Tibial nerve (tissue), 4 donors: Measurements from ENCODE around the gene APOO. TPM values are rescaled to one million over a fixed set of nuclear protein-coding genes. Genes with fewer than 3 reads are reported as not detected.

Experiments used
- DNase-seq, 2 donors: peaks; one replicate each; pipeline ENCODE4 v3.0.0-alpha.2; 2019; ENCODE audit warnings: low spot score in 2 of 2
- H3K27ac ChIP-seq, 4 donors: fragments of 200-600 bp; sonication (generic) in 3 of 4; one replicate each; pipeline ENCODE4 v1.5.1; 2017 to 2019; ENCODE audit warnings: mild to moderate bottlenecking in 1 of 4
- H3K27me3 ChIP-seq, 2 donors: fragments of 200-600 bp; sonication (generic) in 1 of 2; one replicate each; pipeline versions ENCODE4 v1.5.1 to v1.6.0; 2017 to 2019
- H3K36me3 ChIP-seq, 3 donors: fragments of 200-600 bp; sonication (generic); one replicate each; pipeline ENCODE4 v1.5.1; 2018 to 2019
- H3K4me1 ChIP-seq, 4 donors: fragments of 200-600 bp; sonication (generic) in 3 of 4; one replicate each; pipeline ENCODE4 v1.5.1; 2017 to 2019
- H3K4me3 ChIP-seq, 4 donors: fragments of 200-600 bp; sonication (generic) in 3 of 4; one replicate each; pipeline ENCODE4 v1.5.1; 2017 to 2019; ENCODE audit warnings: mild to moderate bottlenecking in 1 of 4, moderate library complexity in 1 of 4
- H3K9me3 ChIP-seq, 4 donors: fragments of 200-600 bp; sonication (generic) in 3 of 4; one replicate each; pipeline ENCODE4 v1.5.1; 2017 to 2019
- EP300 ChIP-seq, 2 donors: sonication (generic); formaldehyde crosslinking; IDR thresholded peaks; one replicate each; pipeline ENCODE4 v1.6.1; 2017; ENCODE audit warnings: antibody characterized with exemption in 2 of 2, mild to moderate bottlenecking in 1 of 2
- POLR2A ChIP-seq, 2 donors: fragments of 450-650 bp; IDR thresholded peaks; one replicate each; pipeline ENCODE4 v1.6.1; 2017; ENCODE audit warnings: antibody characterized with exemption in 2 of 2, mild to moderate bottlenecking in 2 of 2, moderate library complexity in 2 of 2
- WGBS, 2 donors: methylation state at CpG; one replicate each; pipeline ENCODE4 v1.1.5; 2018; 5-methylcytosine and 5-hydroxymethylcytosine counted together
- total RNA-seq, 4 donors: library from RNA; depleted of rRNA; stranded (reverse); fragments of >200 nt; gene quantifications; one replicate each; pipeline ENCODE4 v1.1.0, GENCODE V29; 2016
- TF ChIP-seq, protein P1 (sequence below), 5 experiments: fragments of 200-600 bp in 3 of 5; fragments of 450-650 bp in 2 of 5; sonication (generic) in 3 of 5; IDR thresholded peaks; one replicate each; pipeline ENCODE4 v1.5.1; 2016 to 2019; ENCODE audit warnings: antibody characterized with exemption in 5 of 5, mild to moderate bottlenecking in 3 of 5, moderate library complexity in 2 of 5

The APOO gene
- total RNA-seq, 4 donors from 2014 or later: 3.9 to 115 (median 9.0) TPM

GRCh38 chrX:23822841-23823240 lies 84.9 kb downstream of the APOO start:
- H3K36me3 ChIP-seq: no peaks in the 10 kb centered on the region
- DNase-seq: no peak
- H3K4me3 ChIP-seq: no peak overlapping the region
- peak overlapping the region in 3 of 4 donors; percentile 17 to 85 (median 45) for H3K27ac ChIP-seq
- H3K9me3 ChIP-seq: no peaks in the 10 kb centered on the region
- 47 to 60% methylated on average over 6 of the region's 6 CpGs for WGBS, 2 donors
- TF ChIP-seq POLR2A (IDR thresholded peaks at IDR 0.05) (no peak), EP300 (IDR thresholded peaks at IDR 0.05) (no peak)
- TF ChIP-seq, protein P1, sequence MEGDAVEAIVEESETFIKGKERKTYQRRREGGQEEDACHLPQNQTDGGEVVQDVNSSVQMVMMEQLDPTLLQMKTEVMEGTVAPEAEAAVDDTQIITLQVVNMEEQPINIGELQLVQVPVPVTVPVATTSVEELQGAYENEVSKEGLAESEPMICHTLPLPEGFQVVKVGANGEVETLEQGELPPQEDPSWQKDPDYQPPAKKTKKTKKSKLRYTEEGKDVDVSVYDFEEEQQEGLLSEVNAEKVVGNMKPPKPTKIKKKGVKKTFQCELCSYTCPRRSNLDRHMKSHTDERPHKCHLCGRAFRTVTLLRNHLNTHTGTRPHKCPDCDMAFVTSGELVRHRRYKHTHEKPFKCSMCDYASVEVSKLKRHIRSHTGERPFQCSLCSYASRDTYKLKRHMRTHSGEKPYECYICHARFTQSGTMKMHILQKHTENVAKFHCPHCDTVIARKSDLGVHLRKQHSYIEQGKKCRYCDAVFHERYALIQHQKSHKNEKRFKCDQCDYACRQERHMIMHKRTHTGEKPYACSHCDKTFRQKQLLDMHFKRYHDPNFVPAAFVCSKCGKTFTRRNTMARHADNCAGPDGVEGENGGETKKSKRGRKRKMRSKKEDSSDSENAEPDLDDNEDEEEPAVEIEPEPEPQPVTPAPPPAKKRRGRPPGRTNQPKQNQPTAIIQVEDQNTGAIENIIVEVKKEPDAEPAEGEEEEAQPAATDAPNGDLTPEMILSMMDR (IDR thresholded peaks at IDR 0.05): no peak
- H3K4me1 ChIP-seq: peaks cover 0 to 9% (median 0%) of the 10 kb centered on the region in 4 donors
- no peaks in the 10 kb centered on the region for H3K27me3 ChIP-seq

DNA sequence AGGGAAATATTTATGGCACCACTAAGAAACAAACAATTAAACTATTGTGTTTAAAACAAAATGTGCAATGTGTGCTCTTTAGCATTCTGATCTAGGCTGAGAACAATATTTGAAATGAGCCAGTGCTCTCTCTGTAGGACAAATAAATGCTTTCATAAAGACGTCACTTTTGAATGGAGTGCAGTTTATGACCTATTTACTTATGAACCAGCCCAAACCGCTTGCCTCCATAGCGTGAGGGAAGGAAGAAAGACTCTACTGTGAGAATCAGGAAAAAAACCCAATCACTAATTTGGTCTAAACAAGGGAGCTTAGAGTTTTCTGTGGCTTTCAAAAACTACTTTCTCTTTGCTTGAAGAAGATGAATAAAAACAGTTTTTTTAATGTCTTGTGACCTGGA lies 85.3 kb downstream of the APOO start:
- no peak for TF ChIP-seq POLR2A (IDR thresholded peaks at IDR 0.05)
- peak in 1 of 2 donors; percentile 56 for TF ChIP-seq EP300 (IDR thresholded peaks at IDR 0.05)
- TF ChIP-seq, protein P1 (IDR thresholded peaks at IDR 0.05): no peak
- Histone ChIP-seq H3K9me3 (no peaks in the 10 kb centered on the region), H3K4me1 (peaks cover 0 to 9% (median 0%) of the 10 kb centered on the region in 4 donors), H3K27me3 (no peaks in the 10 kb centered on the region), H3K4me3 (no peak overlapping the region), H3K27ac (peak overlapping the region in 3 of 4 donors; percentile 45 to 85 (median 66)), H3K36me3 (no peaks in the 10 kb centered on the region)
- DNase-seq: no peak
- 21 to 36% methylated on average over 3 of the region's 3 CpGs for WGBS, 2 donors

- WGBS, 2 donors: 65 to 69% methylated on average over 2 of the region's 2 CpGs
Measured at GRCh38 chrX:23821847-23822246, 85.9 kb downstream of the APOO start.

GRCh38 chrX:23820235-23820782 lies 87.4 kb downstream of the APOO start:
- TF ChIP-seq, protein P1 (IDR thresholded peaks at IDR 0.05): no peak
- TF ChIP-seq POLR2A (IDR thresholded peaks at IDR 0.05): no peak
- TF ChIP-seq EP300 (IDR thresholded peaks at IDR 0.05): no peak
- 88 to 92% methylated on average over 6 of the region's 6 CpGs for WGBS, 2 donors

More at GRCh38 chrX:23821847-23822246, 85.9 kb downstream of the APOO start:
- DNase-seq: no peak
- H3K4me1 ChIP-seq: peaks cover 0 to 9% (median 0%) of the 10 kb centered on the region in 4 donors
- no peak for TF ChIP-seq POLR2A (IDR thresholded peaks at IDR 0.05)
- H3K27ac ChIP-seq: peak overlapping the region in 3 of 4 donors; percentile 46 to 85 (median 66)
- no peak overlapping the region for H3K4me3 ChIP-seq
- no peaks in the 10 kb centered on the region for H3K27me3 ChIP-seq
- no peaks in the 10 kb centered on the region for H3K36me3 ChIP-seq
- H3K9me3 ChIP-seq: no peaks in the 10 kb centered on the region

GRCh38 chrX:23819385-23820234 lies 88.1 kb downstream of the APOO start:
- Histone ChIP-seq H3K36me3 (no peaks in the 10 kb centered on the region), H3K4me3 (no peak overlapping the region), H3K9me3 (no peaks in the 10 kb centered on the region), H3K27ac (peak overlapping the region in 1 of 4 donors; percentile 29), H3K27me3 (no peaks in the 10 kb centered on the region), H3K4me1 (peaks cover 0 to 9% (median 0%) of the 10 kb centered on the region in 4 donors)
- whole genome bisulfite sequencing, 2 donors: 77 to 80% methylated on average over 10 of the region's 10 CpGs
- no peak for DNase-seq
- TF ChIP-seq, protein P1 (IDR thresholded peaks at IDR 0.05): no peak
- no peak for TF ChIP-seq POLR2A (IDR thresholded peaks at IDR 0.05)
- TF ChIP-seq EP300 (IDR thresholded peaks at IDR 0.05): no peak

More at GRCh38 chrX:23820235-23820782, 87.4 kb downstream of the APOO start:
- H3K4me3 ChIP-seq: no peak overlapping the region
- no peaks in the 10 kb centered on the region for H3K9me3 ChIP-seq
- H3K27ac ChIP-seq: no peak overlapping the region
- H3K27me3 ChIP-seq: no peaks in the 10 kb centered on the region
- H3K4me1 ChIP-seq: peaks cover 0 to 9% (median 0%) of the 10 kb centered on the region in 4 donors
- DNase-seq: no peak
- no peaks in the 10 kb centered on the region for H3K36me3 ChIP-seq
